MM.1S (cell line): ENCODE measurements around the gene TMBIM4.

Experiments used
- DNase-seq: peaks from one replicate; pipeline ENCODE4 v3.0.0-alpha.2; 2015
- H2AFZ ChIP-seq: fragments of 300-600 bp; sonication (generic); 2 replicates; pipeline ENCODE4 v1.6.0; 2016; ENCODE audit warnings: antibody characterized with exemption, low read length
- H3F3A ChIP-seq: fragments of 300-600 bp; sonication (generic); 2 replicates; pipeline ENCODE4 v1.6.1; 2016; ENCODE audit warnings: mild to moderate bottlenecking, antibody characterized with exemption, low read length, moderate library complexity, mixed read lengths; ENCODE audit not compliant: insufficient read depth
- H3K27ac ChIP-seq: fragments of 300-600 bp; sonication (generic); 2 replicates; pipeline ENCODE4 v1.5.1; 2016; ENCODE audit warnings: mild to moderate bottlenecking, low read length
- H3K27me3 ChIP-seq: fragments of 300-600 bp; sonication (generic); replicated peaks from 2 replicates; pipeline ENCODE4 v1.6.0; 2016; ENCODE audit warnings: low read length; ENCODE audit not compliant: insufficient read depth
- H3K36me3 ChIP-seq: fragments of 300-600 bp; sonication (generic); replicated peaks from 2 replicates; pipeline ENCODE4 v1.6.1; 2016; ENCODE audit warnings: mild to moderate bottlenecking, low read length, mixed read lengths; ENCODE audit not compliant: insufficient read depth
- H3K4me1 ChIP-seq: fragments of 300-600 bp; sonication (generic); 2 replicates; pipeline ENCODE4 v1.6.1; 2016; ENCODE audit warnings: low read length, mixed read lengths
- H3K4me2 ChIP-seq: fragments of 300-600 bp; sonication (generic); 2 replicates; pipeline ENCODE4 v1.6.0; 2016; ENCODE audit warnings: low read depth, low read length
- H3K4me3 ChIP-seq: fragments of 300-600 bp; sonication (generic); 2 replicates; pipeline ENCODE4 v1.5.1; 2016; ENCODE audit warnings: low read length, mixed read lengths
- H3K79me2 ChIP-seq: fragments of 300-600 bp; sonication (generic); 2 replicates; pipeline ENCODE4 v1.6.1; 2016; ENCODE audit warnings: mixed run types, low read length, mixed read lengths
- H3K9ac ChIP-seq: fragments of 300-600 bp; sonication (generic); 2 replicates; pipeline ENCODE4 v1.6.1; 2016; ENCODE audit warnings: low read length, mixed read lengths
- H3K9me2 ChIP-seq: fragments of 300-600 bp; sonication (generic); replicated peaks from 2 replicates; pipeline ENCODE4 v1.6.1; 2016; ENCODE audit warnings: mild to moderate bottlenecking, low read length, mixed read lengths; ENCODE audit not compliant: insufficient read depth
- H3K9me3 ChIP-seq: fragments of 300-600 bp; sonication (generic); replicated peaks from 2 replicates; pipeline ENCODE4 v1.6.1; 2016; ENCODE audit warnings: mild to moderate bottlenecking, low read length, mixed read lengths; ENCODE audit not compliant: insufficient read depth
- H4K20me1 ChIP-seq: fragments of 300-600 bp; sonication (generic); 2 replicates; pipeline ENCODE4 v1.6.1; 2016; ENCODE audit warnings: mild to moderate bottlenecking, low read length, moderate library complexity, mixed read lengths; ENCODE audit not compliant: insufficient read depth
- EZH2 ChIP-seq: fragments of 300-600 bp; sonication (generic); optimal IDR thresholded peaks from 2 replicates; pipeline ENCODE3; 2017; ENCODE audit warnings: low read depth, mild to moderate bottlenecking, antibody characterized with exemption, low read length, mixed read lengths
- EZH2phosphoT487 ChIP-seq: fragments of 300-600 bp; sonication (generic); IDR thresholded peaks from 2 replicates; pipeline ENCODE4 v1.6.1; 2018; ENCODE audit warnings: antibody characterized with exemption, low read length
- TF ChIP-seq, protein P1 (sequence below): fragments of 300-600 bp; sonication (generic); IDR thresholded peaks from 2 replicates; pipeline ENCODE4 v1.5.1; 2016; ENCODE audit warnings: antibody characterized with exemption, low read length, mixed read lengths

The TMBIM4 gene

DNA sequence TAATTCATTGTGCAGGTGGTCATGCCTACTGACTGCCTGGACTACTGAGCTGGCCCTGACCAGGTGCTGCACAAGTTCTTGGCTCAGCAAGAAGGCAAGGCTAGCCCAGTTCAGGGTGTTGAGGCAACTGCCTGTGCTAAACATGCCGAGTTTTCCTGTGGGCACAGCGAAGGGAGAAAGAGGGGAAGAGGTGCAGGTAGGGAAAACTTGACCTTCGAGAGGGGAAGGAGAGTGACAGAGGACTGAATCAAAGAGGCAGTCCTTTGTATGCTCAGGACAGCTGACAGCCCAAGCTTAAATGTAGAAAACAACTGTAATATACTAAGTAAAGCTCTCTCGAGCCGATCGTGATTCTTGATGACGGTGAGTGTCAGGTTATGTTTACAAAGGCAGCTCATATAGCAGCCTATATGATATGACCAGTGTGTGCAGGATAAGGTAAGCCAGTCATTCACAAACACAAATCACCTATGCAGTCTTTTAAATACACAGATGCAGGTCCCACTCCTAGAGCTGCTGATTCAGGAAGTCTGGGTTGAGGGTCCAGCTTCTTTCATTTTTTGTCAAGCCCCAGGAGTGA is 21.8 kb upstream of the TMBIM4 start:
- peaks cover 6% of the 10 kb centered on the region for H3K4me1 ChIP-seq
- H3K27ac ChIP-seq = no peak overlapping the region
- no peaks in the 10 kb centered on the region for H3K9me3 ChIP-seq
- H4K20me1 ChIP-seq = no peaks in the 10 kb centered on the region
- no peaks in the 10 kb centered on the region for H3K36me3 ChIP-seq
- no peak overlapping the region for H3K4me3 ChIP-seq
- H2AFZ ChIP-seq = no peak overlapping the region
- no peaks in the 10 kb centered on the region for H3K9me2 ChIP-seq
- TF ChIP-seq EZH2 (no peak), EZH2phosphoT487 (no peak)
- TF ChIP-seq, protein P1, sequence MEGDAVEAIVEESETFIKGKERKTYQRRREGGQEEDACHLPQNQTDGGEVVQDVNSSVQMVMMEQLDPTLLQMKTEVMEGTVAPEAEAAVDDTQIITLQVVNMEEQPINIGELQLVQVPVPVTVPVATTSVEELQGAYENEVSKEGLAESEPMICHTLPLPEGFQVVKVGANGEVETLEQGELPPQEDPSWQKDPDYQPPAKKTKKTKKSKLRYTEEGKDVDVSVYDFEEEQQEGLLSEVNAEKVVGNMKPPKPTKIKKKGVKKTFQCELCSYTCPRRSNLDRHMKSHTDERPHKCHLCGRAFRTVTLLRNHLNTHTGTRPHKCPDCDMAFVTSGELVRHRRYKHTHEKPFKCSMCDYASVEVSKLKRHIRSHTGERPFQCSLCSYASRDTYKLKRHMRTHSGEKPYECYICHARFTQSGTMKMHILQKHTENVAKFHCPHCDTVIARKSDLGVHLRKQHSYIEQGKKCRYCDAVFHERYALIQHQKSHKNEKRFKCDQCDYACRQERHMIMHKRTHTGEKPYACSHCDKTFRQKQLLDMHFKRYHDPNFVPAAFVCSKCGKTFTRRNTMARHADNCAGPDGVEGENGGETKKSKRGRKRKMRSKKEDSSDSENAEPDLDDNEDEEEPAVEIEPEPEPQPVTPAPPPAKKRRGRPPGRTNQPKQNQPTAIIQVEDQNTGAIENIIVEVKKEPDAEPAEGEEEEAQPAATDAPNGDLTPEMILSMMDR = no peak
- H3F3A ChIP-seq = no peaks in the 10 kb centered on the region
- H3K79me2 ChIP-seq = no peaks in the 10 kb centered on the region
- no peak overlapping the region for H3K9ac ChIP-seq
- H3K27me3 ChIP-seq = no peaks in the 10 kb centered on the region
- no peak for DNase-seq
- H3K4me2 ChIP-seq = no peak overlapping the region

DNA sequence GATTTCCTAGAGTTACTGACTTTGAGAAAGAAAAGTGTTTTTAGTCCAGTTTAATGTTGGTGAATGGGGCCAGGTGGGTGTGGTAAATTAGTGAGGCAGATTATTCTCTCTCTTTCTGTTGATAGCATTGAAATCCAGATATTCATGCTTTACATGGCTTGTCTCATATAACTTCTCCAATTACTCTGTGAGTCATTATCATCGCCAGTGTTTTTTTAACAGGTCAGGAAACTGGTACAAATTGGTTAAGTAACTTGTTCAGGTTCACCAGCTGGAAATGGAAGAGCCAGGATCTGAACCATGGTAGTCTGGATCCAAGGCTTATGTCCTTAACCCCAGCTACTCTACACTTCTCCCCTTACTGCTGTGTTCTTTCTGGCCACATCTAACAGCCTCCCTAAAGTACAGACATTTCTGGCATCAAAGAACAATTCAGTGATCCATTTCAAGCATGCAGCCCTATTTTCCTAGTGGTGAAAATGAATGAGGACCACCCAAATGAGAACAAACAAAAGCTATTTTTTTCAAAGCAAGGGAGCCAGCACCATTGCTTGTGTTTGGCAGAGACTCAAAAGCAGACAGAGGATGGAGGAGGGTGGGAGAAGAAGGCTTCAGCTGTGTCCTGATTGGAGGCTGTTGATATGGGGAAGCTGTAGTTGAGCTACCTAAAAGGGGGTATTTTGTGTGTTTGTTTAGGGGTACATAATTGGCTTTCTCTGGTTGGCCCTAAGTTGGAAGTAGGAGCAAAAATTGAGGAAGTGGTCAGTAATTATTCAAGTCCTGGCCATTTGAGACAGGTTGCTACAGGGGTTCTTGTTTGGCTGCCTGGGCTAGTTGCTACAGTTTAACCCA is 20.9 kb upstream of the TMBIM4 start:
- Histone ChIP-seq H2AFZ (no peak overlapping the region), H3K4me3 (no peak overlapping the region), H3K4me1 (no peaks in the 10 kb centered on the region), H3K9me2 (no peaks in the 10 kb centered on the region), H3K9me3 (no peaks in the 10 kb centered on the region), H3K27ac (no peak overlapping the region), H3K4me2 (no peak overlapping the region), H3F3A (no peaks in the 10 kb centered on the region), H3K9ac (no peak overlapping the region), H4K20me1 (no peaks in the 10 kb centered on the region), H3K79me2 (no peaks in the 10 kb centered on the region), H3K27me3 (no peaks in the 10 kb centered on the region), H3K36me3 (no peaks in the 10 kb centered on the region)
- no peak for DNase-seq
- TF ChIP-seq, protein P1 = no peak
- no peak for TF ChIP-seq EZH2
- TF ChIP-seq EZH2phosphoT487 = no peak

DNA sequence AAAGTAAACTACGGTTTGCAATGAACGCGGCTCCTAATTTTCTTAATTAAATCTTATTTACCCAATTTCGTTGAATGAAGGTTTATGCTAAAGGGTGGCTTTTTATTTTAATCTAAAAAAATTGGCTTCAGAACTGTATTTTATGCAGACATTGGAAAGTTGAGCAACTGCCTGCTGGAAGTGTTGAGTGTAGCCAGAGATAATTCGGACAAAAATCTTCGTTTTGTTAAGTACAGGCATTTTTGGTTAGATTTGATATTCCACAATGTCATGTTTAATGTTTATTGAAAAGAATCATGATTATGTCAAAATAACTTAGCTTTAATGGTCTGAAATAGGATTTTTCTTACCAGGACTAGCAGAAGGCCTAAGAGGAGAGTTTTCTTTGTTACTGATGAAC is 20.1 kb upstream of the TMBIM4 start:
- Histone ChIP-seq H3K36me3 (no peaks in the 10 kb centered on the region), H3F3A (no peaks in the 10 kb centered on the region), H3K9ac (no peak overlapping the region), H3K4me2 (no peak overlapping the region), H3K4me1 (no peaks in the 10 kb centered on the region), H4K20me1 (no peaks in the 10 kb centered on the region), H3K27me3 (no peaks in the 10 kb centered on the region), H3K9me3 (no peaks in the 10 kb centered on the region), H3K9me2 (no peaks in the 10 kb centered on the region), H3K79me2 (no peaks in the 10 kb centered on the region), H3K27ac (no peak overlapping the region), H3K4me3 (no peak overlapping the region), H2AFZ (no peak overlapping the region)
- TF ChIP-seq, protein P1 = no peak
- TF ChIP-seq EZH2phosphoT487 = no peak
- no peak for TF ChIP-seq EZH2
- no peak for DNase-seq
